Endothelial cell of umbilical vein (primary cell): ENCODE measurements around the gene KRT1. TPM values are rescaled to one million over a fixed set of nuclear protein-coding genes. Genes with fewer than 3 reads are reported as not detected.

ENCODE experiments used
- BruUV-seq: library from RNA; stranded (reverse); fragments of 400-500 nt; replicated peaks from 2 replicates; lab custom pipeline; 2021; lab: Mats Ljungman, UMichigan
- CTCF ChIA-PET: fragments of 300-600, 350-600 bp; sonication (Branson Sonifier 250); formaldehyde crosslinking; loops from one replicate; lab custom pipeline; 2021; ENCODE audit warnings: antibody characterized with exemption, inconsistent platforms; lab: Charles Lee
- POLR2A ChIA-PET: fragments of 300-600, 350-600 bp; sonication (Branson Sonifier 250); formaldehyde crosslinking; loops from one replicate; lab custom pipeline; 2021; ENCODE audit warnings: antibody characterized with exemption, inconsistent platforms; lab: Charles Lee
- DNase-seq: peaks from one replicate; pipeline ENCODE4 v3.0.0-alpha.2; 2011; ENCODE audit warnings: low read depth, low spot score
- FAIRE-seq: peaks from 2 replicates; lab custom pipeline; 2011; peaks lifted over from hg19 to GRCh38; lab: Jason Lieb, UNC
- H2AFZ ChIP-seq: 2 replicates; pipeline ENCODE4 v1.6.0; 2012; ENCODE audit warnings: low read depth, low read length, control low read depth, inconsistent platforms
- H3K27ac ChIP-seq: 2 replicates; pipeline ENCODE4 v1.5.1; 2011; ENCODE audit warnings: low read depth, mild to moderate bottlenecking, control low read depth, low read length, moderate library complexity; ENCODE audit not compliant: insufficient read depth
- H3K27me3 ChIP-seq, 2 experiments: 2 replicates each; pipeline versions ENCODE4 v1.6.0 to v1.6.1; 2011; ENCODE audit warnings: low read length in 2 of 2, mixed read lengths in 1 of 2; ENCODE audit not compliant: control insufficient read depth in 2 of 2, insufficient read depth in 2 of 2
- H3K36me3 ChIP-seq, 2 experiments: 2 replicates in 1 of 2; 3 replicates in 1 of 2; pipeline ENCODE4 v1.5.1; 2011; ENCODE audit warnings: low read length in 2 of 2, mild to moderate bottlenecking in 1 of 2, moderate library complexity in 1 of 2; ENCODE audit not compliant: control insufficient read depth in 2 of 2, insufficient read depth in 2 of 2; ENCODE audit errors: extremely low read depth in 1 of 2
- H3K4me1 ChIP-seq: 3 replicates; pipeline ENCODE4 v1.5.1; 2011; ENCODE audit warnings: mild to moderate bottlenecking, low read length; ENCODE audit not compliant: control insufficient read depth, insufficient read depth; ENCODE audit errors: extremely low read depth
- H3K4me2 ChIP-seq: 2 replicates; pipeline ENCODE4 v1.6.1; 2011; ENCODE audit warnings: low read length, control low read depth, mixed read lengths; ENCODE audit not compliant: insufficient read depth
- H3K4me3 ChIP-seq, 3 experiments: fragments of 200-600 bp in 1 of 3; sonication (generic), shearing (Covaris generic) in 1 of 3; replicated peaks in 1 of 3; 2 replicates each; pipeline ENCODE4 v1.5.1; 2011 to 2016; ENCODE audit warnings: control low read depth in 3 of 3, low read length in 3 of 3, mild to moderate bottlenecking in 2 of 3, inconsistent platforms in 1 of 3, low read depth in 1 of 3, moderate library complexity in 1 of 3; ENCODE audit not compliant: insufficient read depth in 1 of 3
- H3K79me2 ChIP-seq: 2 replicates; pipeline ENCODE4 v1.6.0; 2012; ENCODE audit warnings: low read length, inconsistent platforms; ENCODE audit not compliant: control insufficient read depth, insufficient read depth
- H3K9ac ChIP-seq: replicated peaks from 2 replicates; pipeline ENCODE3; 2011; ENCODE audit warnings: low read length, control low read depth; ENCODE audit not compliant: insufficient read depth; ENCODE audit errors: extremely low read depth
- H3K9me1 ChIP-seq: replicated peaks from 3 replicates; pipeline ENCODE4 v1.6.0; 2011; ENCODE audit warnings: mild to moderate bottlenecking, low read length; ENCODE audit not compliant: control insufficient read depth, insufficient read depth; ENCODE audit errors: extremely low read depth
- H3K9me3 ChIP-seq: replicated peaks from 2 replicates; pipeline ENCODE4 v1.5.1; 2012; ENCODE audit warnings: low read length, inconsistent platforms; ENCODE audit not compliant: control insufficient read depth, insufficient read depth
- H4K20me1 ChIP-seq: replicated peaks from 2 replicates; pipeline ENCODE3; 2011; ENCODE audit warnings: mild to moderate bottlenecking, low read length; ENCODE audit not compliant: control insufficient read depth, insufficient read depth; ENCODE audit errors: extremely low read depth
- CTCF ChIP-seq, 2 donors: IDR thresholded peaks; 1 replicate in 1 of 2; 2 replicates in 1 of 2; pipeline ENCODE4 v1.5.1; 2011; ENCODE audit warnings: low read length in 2 of 2, mild to moderate bottlenecking in 2 of 2, moderate library complexity in 2 of 2, control low read depth in 1 of 2, inconsistent platforms in 1 of 2, low read depth in 1 of 2; ENCODE audit not compliant: insufficient read depth in 1 of 2; ENCODE audit errors: extremely low read depth in 1 of 2
- EZH2 ChIP-seq: IDR thresholded peaks from 2 replicates; pipeline ENCODE4 v1.6.1; 2012; ENCODE audit warnings: borderline replicate concordance, low read depth, mild to moderate bottlenecking, moderate library complexity, low read length, inconsistent platforms; ENCODE audit not compliant: severe bottlenecking
- FOS ChIP-seq: IDR thresholded peaks from 2 replicates; pipeline ENCODE4 v1.6.1; 2011; ENCODE audit warnings: mild to moderate bottlenecking, low read length, moderate library complexity, borderline replicate concordance; ENCODE audit not compliant: insufficient read depth
- GATA2 ChIP-seq: IDR thresholded peaks from 2 replicates; pipeline ENCODE4 v1.7.0; 2011; ENCODE audit warnings: low read depth, mild to moderate bottlenecking, moderate library complexity, mixed read lengths, low read length; ENCODE audit not compliant: insufficient read length, insufficient read depth
- JUN ChIP-seq: IDR thresholded peaks from 2 replicates; pipeline ENCODE4 v1.6.1; 2011; ENCODE audit warnings: borderline replicate concordance, low read depth; ENCODE audit not compliant: insufficient read length, insufficient read depth
- MAX ChIP-seq: IDR thresholded peaks from 2 replicates; pipeline ENCODE4 v1.6.1; 2011; ENCODE audit not compliant: insufficient read depth, insufficient read length
- MYC ChIP-seq: IDR thresholded peaks from one replicate; pipeline ENCODE4 v1.6.1; 2011; ENCODE audit warnings: mild to moderate bottlenecking, low read depth, low read length
- POLR2A ChIP-seq: IDR thresholded peaks from 2 replicates; pipeline ENCODE4 v1.6.1; 2012; ENCODE audit warnings: low read depth, mild to moderate bottlenecking, control low read depth, low read length
- POLR2AphosphoS5 ChIP-seq: IDR thresholded peaks from 2 replicates; pipeline ENCODE4 v1.6.1; 2012; ENCODE audit warnings: low read depth, mild to moderate bottlenecking, control low read depth, low read length, moderate library complexity; ENCODE audit not compliant: insufficient read depth
- dilution Hi-C: fragments of 300-500 bp; cut with MboI; formaldehyde crosslinking; loops from one replicate; pipeline ENCODE4 v1.15.0; 2019; ENCODE audit warnings: low sequenced_read_pairs; ENCODE audit not compliant: extremely low pct_ligation_motif_present
- intact Hi-C: fragments of 100-400 bp; cut with micrococcal nuclease; formaldehyde crosslinking; loops from one replicate; pipeline ENCODE4 v1.10.0; 2022
- polyA plus RNA-seq, 4 experiments: library from polyadenylated mRNA; depleted of rRNA in 3 of 4; stranded (reverse) in 3 of 4; unstranded in 1 of 4; fragments of >200 nt; gene quantifications; 2 replicates each; pipeline versions ENCODE4 v1.2.1 to v1.2.3, GENCODE V29; 2011 to 2012; ENCODE audit warnings: missing spikeins in 1 of 4
- total RNA-seq: library from RNA; stranded (reverse); gene quantifications from 2 replicates; pipeline ENCODE4 v1.2.3, GENCODE V29; 2021

KRT1 gene
- total and polyA plus RNA-seq, 2 donors (not counting 3 experiments of a cell fraction or from before 2014, with no cell fraction given) = not detected

GRCh38 chr12:52667509-52667908, 12.7 kb downstream of the KRT1 start:
- TF ChIP-seq GATA2 (no peak), FOS (no peak), CTCF (IDR thresholded peaks at IDR 0.05; ENCODE audit: extremely low read depth in 1 of 2, insufficient read depth in 1 of 2, low read depth in 1 of 2, low read length in 2 of 2) (no peak), JUN (no peak), MYC (no peak), EZH2 (no peak), POLR2AphosphoS5 (no peak), MAX (no peak), POLR2A (no peak)
- peaks cover 0 to 3% of the 10 kb centered on the region in 2 experiments for H3K27me3 ChIP-seq
- H3K4me3 ChIP-seq = no peak overlapping the region
- intact Hi-C loops (no loop called here), dilution Hi-C loops (no loop called here)
- no peak overlapping the region for H3K9ac ChIP-seq
- no peak for DNase-seq
- no peaks in the 10 kb centered on the region for H3K36me3 ChIP-seq
- H3K4me1 ChIP-seq = no peaks in the 10 kb centered on the region
- no peaks in the 10 kb centered on the region for H3K9me1 ChIP-seq
- CTCF ChIA-PET = no interaction called here
- H3K27ac ChIP-seq = no peak overlapping the region
- H3K79me2 ChIP-seq = no peaks in the 10 kb centered on the region
- POLR2A ChIA-PET = no interaction called here
- no peaks in the 10 kb centered on the region for H4K20me1 ChIP-seq
- H3K9me3 ChIP-seq = no peaks in the 10 kb centered on the region
- no peak overlapping the region for H3K4me2 ChIP-seq
- BruUV-seq = no TSS peak
- no peak overlapping the region for H2AFZ ChIP-seq
- FAIRE-seq = no peak
